ENCODE measurements around the gene MFAP4. TPM values are rescaled to one million over a fixed set of nuclear protein-coding genes. Genes with fewer than 3 reads are reported as not detected.

Gene MFAP4
- total RNA-seq, 1 donor: 3.6 TPM

- Histone ChIP-seq H4K20me1 (ENCODE audit: insufficient read depth, low read length) (no peaks in the 10 kb centered on the region), H3K27ac (ENCODE audit: low read depth, low read length) (no peak overlapping the region), H3K4me3 (ENCODE audit: insufficient read depth, low read length) (no peak overlapping the region), H3K4me1 (ENCODE audit: insufficient read depth, low read length) (peaks cover 27% of the 10 kb centered on the region), H3K4me2 (ENCODE audit: insufficient read depth, low read length) (no peak overlapping the region), H3K9me3 (ENCODE audit: low read depth, low read length) (no peaks in the 10 kb centered on the region), H3K36me3 (ENCODE audit: insufficient read depth, low read length) (no peaks in the 10 kb centered on the region), H2AFZ (ENCODE audit: low read length) (no peak overlapping the region), H3K79me2 (ENCODE audit: insufficient read depth, low read length) (no peaks in the 10 kb centered on the region), H3K27me3 (ENCODE audit: insufficient read depth, low read length) (no peaks in the 10 kb centered on the region)
- TF ChIP-seq CTCF (IDR thresholded peaks at IDR 0.05; ENCODE audit: extremely low read depth, low read depth, low read length): no peak
- peak; percentile 58 for DNase-seq (ENCODE audit: insufficient read length, low spot score, missing footprints)
Observed at GRCh38 chr17:19414396-19415280, 27.6 kb upstream of the MFAP4 start.

GRCh38 chr17:19413761-19414160 is 26.8 kb upstream of the MFAP4 start:
- Histone ChIP-seq H3K4me3 (ENCODE audit: insufficient read depth, low read length) (no peak overlapping the region), H3K9me3 (ENCODE audit: low read depth, low read length) (no peaks in the 10 kb centered on the region), H3K36me3 (ENCODE audit: insufficient read depth, low read length) (no peaks in the 10 kb centered on the region), H3K79me2 (ENCODE audit: insufficient read depth, low read length) (no peaks in the 10 kb centered on the region), H3K4me2 (ENCODE audit: insufficient read depth, low read length) (no peak overlapping the region), H2AFZ (ENCODE audit: low read length) (no peak overlapping the region), H4K20me1 (ENCODE audit: insufficient read depth, low read length) (no peaks in the 10 kb centered on the region), H3K4me1 (ENCODE audit: insufficient read depth, low read length) (peaks cover 30% of the 10 kb centered on the region), H3K27ac (ENCODE audit: low read depth, low read length) (no peak overlapping the region), H3K27me3 (ENCODE audit: insufficient read depth, low read length) (no peaks in the 10 kb centered on the region)
- TF ChIP-seq CTCF (IDR thresholded peaks at IDR 0.05; ENCODE audit: extremely low read depth, low read depth, low read length): no peak
- DNase-seq (ENCODE audit: insufficient read length, low spot score, missing footprints): no peak

- Histone ChIP-seq H3K4me1 (ENCODE audit: insufficient read depth, low read length) (peaks cover 22% of the 10 kb centered on the region), H2AFZ (ENCODE audit: low read length) (no peak overlapping the region), H3K4me3 (ENCODE audit: insufficient read depth, low read length) (no peak overlapping the region), H3K27ac (ENCODE audit: low read depth, low read length) (no peak overlapping the region), H3K27me3 (ENCODE audit: insufficient read depth, low read length) (no peaks in the 10 kb centered on the region), H3K36me3 (ENCODE audit: insufficient read depth, low read length) (no peaks in the 10 kb centered on the region), H3K4me2 (ENCODE audit: insufficient read depth, low read length) (no peak overlapping the region), H3K79me2 (ENCODE audit: insufficient read depth, low read length) (no peaks in the 10 kb centered on the region), H4K20me1 (ENCODE audit: insufficient read depth, low read length) (no peaks in the 10 kb centered on the region), H3K9me3 (ENCODE audit: low read depth, low read length) (no peaks in the 10 kb centered on the region)
- peak; percentile 58 for DNase-seq (ENCODE audit: insufficient read length, low spot score, missing footprints)
- no peak for TF ChIP-seq CTCF (IDR thresholded peaks at IDR 0.05; ENCODE audit: extremely low read depth, low read depth, low read length)
Observed at GRCh38 chr17:19412984-19413383, 26.0 kb upstream of the MFAP4 start.

GRCh38 chr17:19412510-19412909 is 25.5 kb upstream of the MFAP4 start:
- Histone ChIP-seq H3K79me2 (ENCODE audit: insufficient read depth, low read length) (no peaks in the 10 kb centered on the region), H3K4me3 (ENCODE audit: insufficient read depth, low read length) (no peak overlapping the region), H3K36me3 (ENCODE audit: insufficient read depth, low read length) (no peaks in the 10 kb centered on the region), H3K27ac (ENCODE audit: low read depth, low read length) (no peak overlapping the region), H4K20me1 (ENCODE audit: insufficient read depth, low read length) (no peaks in the 10 kb centered on the region), H3K27me3 (ENCODE audit: insufficient read depth, low read length) (no peaks in the 10 kb centered on the region), H2AFZ (ENCODE audit: low read length) (no peak overlapping the region), H3K9me3 (ENCODE audit: low read depth, low read length) (no peaks in the 10 kb centered on the region), H3K4me2 (ENCODE audit: insufficient read depth, low read length) (no peak overlapping the region), H3K4me1 (ENCODE audit: insufficient read depth, low read length) (peaks cover 18% of the 10 kb centered on the region)
- no peak for TF ChIP-seq CTCF (IDR thresholded peaks at IDR 0.05; ENCODE audit: extremely low read depth, low read depth, low read length)
- no peak for DNase-seq (ENCODE audit: insufficient read length, low spot score, missing footprints)
